ENCODE data around the gene C9orf72. TPM values are rescaled to one million over a fixed set of nuclear protein-coding genes. Genes with fewer than 3 reads are reported as not detected.
"Not testable (repeated sequence)": the region's sequence is repeated elsewhere in the genome, so short reads cannot be mapped to it uniquely, and the experiment has no call there.

Gene C9orf72
- total and polyA plus RNA-seq, 2 experiments from 2014 or later: 11.6 to 27.8 TPM

GRCh38 chr9:27618066-27618465 lies 44.8 kb upstream of the C9orf72 start (continued):
- TF ChIP-seq CTCF (conservative IDR thresholded peaks at IDR 0.05; ENCODE audit: low read depth in 2 of 2) (no peak), POLR2AphosphoS5 (IDR thresholded peaks at IDR 0.05; ENCODE audit: low read depth) (no peak), EZH2phosphoT487 (IDR thresholded peaks at IDR 0.05; ENCODE audit: unreplicated experiment) (no peak), ZNF114 (CRISPR knock-in tag; IDR thresholded peaks at IDR 0.05) (no peak), CREB1 (CRISPR knock-in tag; IDR thresholded peaks at IDR 0.05; ENCODE audit: low read depth) (no peak), JUNB (IDR thresholded peaks at IDR 0.05; ENCODE audit: unreplicated experiment) (no peak), STAT1 (IDR thresholded peaks at IDR 0.05; ENCODE audit: unreplicated experiment) (no peak)
- TF ChIP-seq, protein P1, sequence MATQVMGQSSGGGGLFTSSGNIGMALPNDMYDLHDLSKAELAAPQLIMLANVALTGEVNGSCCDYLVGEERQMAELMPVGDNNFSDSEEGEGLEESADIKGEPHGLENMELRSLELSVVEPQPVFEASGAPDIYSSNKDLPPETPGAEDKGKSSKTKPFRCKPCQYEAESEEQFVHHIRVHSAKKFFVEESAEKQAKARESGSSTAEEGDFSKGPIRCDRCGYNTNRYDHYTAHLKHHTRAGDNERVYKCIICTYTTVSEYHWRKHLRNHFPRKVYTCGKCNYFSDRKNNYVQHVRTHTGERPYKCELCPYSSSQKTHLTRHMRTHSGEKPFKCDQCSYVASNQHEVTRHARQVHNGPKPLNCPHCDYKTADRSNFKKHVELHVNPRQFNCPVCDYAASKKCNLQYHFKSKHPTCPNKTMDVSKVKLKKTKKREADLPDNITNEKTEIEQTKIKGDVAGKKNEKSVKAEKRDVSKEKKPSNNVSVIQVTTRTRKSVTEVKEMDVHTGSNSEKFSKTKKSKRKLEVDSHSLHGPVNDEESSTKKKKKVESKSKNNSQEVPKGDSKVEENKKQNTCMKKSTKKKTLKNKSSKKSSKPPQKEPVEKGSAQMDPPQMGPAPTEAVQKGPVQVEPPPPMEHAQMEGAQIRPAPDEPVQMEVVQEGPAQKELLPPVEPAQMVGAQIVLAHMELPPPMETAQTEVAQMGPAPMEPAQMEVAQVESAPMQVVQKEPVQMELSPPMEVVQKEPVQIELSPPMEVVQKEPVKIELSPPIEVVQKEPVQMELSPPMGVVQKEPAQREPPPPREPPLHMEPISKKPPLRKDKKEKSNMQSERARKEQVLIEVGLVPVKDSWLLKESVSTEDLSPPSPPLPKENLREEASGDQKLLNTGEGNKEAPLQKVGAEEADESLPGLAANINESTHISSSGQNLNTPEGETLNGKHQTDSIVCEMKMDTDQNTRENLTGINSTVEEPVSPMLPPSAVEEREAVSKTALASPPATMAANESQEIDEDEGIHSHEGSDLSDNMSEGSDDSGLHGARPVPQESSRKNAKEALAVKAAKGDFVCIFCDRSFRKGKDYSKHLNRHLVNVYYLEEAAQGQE (IDR thresholded peaks at IDR 0.05; ENCODE audit: unreplicated experiment): no peak

DNA sequence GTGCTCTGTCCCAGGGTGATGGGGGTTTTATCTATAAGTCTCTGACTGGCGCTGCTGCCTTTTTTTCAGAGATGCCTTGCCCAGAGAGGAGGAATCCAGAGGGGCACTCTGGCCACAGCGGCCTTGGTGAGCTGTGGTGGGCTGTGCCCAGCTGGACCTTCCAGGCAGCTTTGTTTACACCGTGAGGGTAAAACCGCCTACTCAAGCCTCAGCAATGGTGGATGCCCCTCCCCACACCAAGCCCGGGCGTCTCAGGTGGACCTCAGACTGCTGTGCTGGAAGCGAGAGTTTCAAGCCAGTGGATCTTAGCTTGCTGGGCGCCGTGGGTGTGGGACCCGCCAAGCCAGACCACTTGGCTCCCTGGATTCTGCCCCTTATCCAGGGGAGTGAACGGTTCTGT lies 41.3 kb upstream of the C9orf72 start:
- H3K4me2 ChIP-seq: no peak overlapping the region
- no peaks in the 10 kb centered on the region for H3K36me3 ChIP-seq (ENCODE audit: insufficient read depth)
- H2AFZ ChIP-seq: no peak overlapping the region
- H3K27me3 ChIP-seq (ENCODE audit: insufficient read depth): no peaks in the 10 kb centered on the region
- no peak overlapping the region for H3K27ac ChIP-seq (ENCODE audit: low read depth)
- H3K4me1 ChIP-seq (ENCODE audit: insufficient read depth): no peaks in the 10 kb centered on the region
- no peak overlapping the region for H3K27ac Mint-ChIP-seq
- H3K4me3 Mint-ChIP-seq: no peak overlapping the region
- DNase-seq (ENCODE audit: low spot score) (no peak), ATAC-seq (no peak)
- no peaks in the 10 kb centered on the region for H3K9me2 ChIP-seq (ENCODE audit: insufficient read depth)
- H4K20me1 ChIP-seq (replicated peaks; ENCODE audit: insufficient read depth): no peaks in the 10 kb centered on the region
- no peaks in the 10 kb centered on the region for H3F3A ChIP-seq (replicated peaks; ENCODE audit: low read depth)
- H3K9me3 Mint-ChIP-seq: no peaks in the 10 kb centered on the region
- H3K4me3 ChIP-seq: no peak overlapping the region
- H3K4me1 Mint-ChIP-seq: no peaks in the 10 kb centered on the region
- H3K79me2 ChIP-seq (replicated peaks; ENCODE audit: insufficient read depth): no peaks in the 10 kb centered on the region
- peaks cover 2% of the 10 kb centered on the region for H3K27me3 Mint-ChIP-seq (ENCODE audit: insufficient read depth, low read depth, poor library complexity)
- H3K36me3 Mint-ChIP-seq (ENCODE audit: low read depth): no peaks in the 10 kb centered on the region
- TF ChIP-seq JUNB (IDR thresholded peaks at IDR 0.05; ENCODE audit: unreplicated experiment): no peak

DNA sequence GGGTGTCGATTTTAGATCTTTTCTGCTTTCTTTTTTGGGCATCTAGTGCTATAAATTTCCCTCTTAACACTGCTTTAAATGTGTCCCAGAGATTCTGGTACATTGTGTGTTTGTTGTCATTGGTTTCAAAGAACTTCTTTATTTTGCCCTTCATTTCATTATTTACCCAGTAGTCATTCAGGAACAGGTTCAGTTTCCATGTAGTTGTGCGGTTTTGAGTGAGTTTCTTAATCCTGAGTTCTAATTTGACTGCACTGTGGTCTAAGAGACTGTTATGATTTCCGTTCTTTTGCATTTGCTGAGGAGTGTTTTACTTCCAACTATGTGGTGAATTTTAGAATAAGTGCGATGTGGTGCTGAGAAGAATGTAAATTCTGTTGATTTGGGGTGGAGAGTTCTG lies 38.8 kb upstream of the C9orf72 start:
- H3K4me1 Mint-ChIP-seq; H3F3A ChIP-seq (replicated peaks; ENCODE audit: low read depth); H3K36me3 ChIP-seq (ENCODE audit: insufficient read depth); H3K9me3 Mint-ChIP-seq; H3K27me3 Mint-ChIP-seq (ENCODE audit: insufficient read depth, low read depth, poor library complexity); H3K27me3 ChIP-seq (ENCODE audit: insufficient read depth); H3K4me2 ChIP-seq; H3K9me2 ChIP-seq (ENCODE audit: insufficient read depth); H2AFZ ChIP-seq; H3K4me3 Mint-ChIP-seq; H3K79me2 ChIP-seq (replicated peaks; ENCODE audit: insufficient read depth); H3K4me1 ChIP-seq (ENCODE audit: insufficient read depth); ATAC-seq; H3K36me3 Mint-ChIP-seq (ENCODE audit: low read depth); H3K27ac ChIP-seq (ENCODE audit: low read depth); DNase-seq (ENCODE audit: low spot score); H3K4me3 ChIP-seq; H4K20me1 ChIP-seq (replicated peaks; ENCODE audit: insufficient read depth); H3K27ac Mint-ChIP-seq: not testable (repeated sequence)
